ENCODE results near the gene DIO3. TPM values are rescaled to one million over a fixed set of nuclear protein-coding genes. Genes with fewer than 3 reads are reported as not detected.
A peak's percentile ranks its signal among the peaks of the same experiment; 100 is the strongest.

Gene DIO3
- not detected for total RNA-seq
- long read RNA-seq, result 0 reads

DNA sequence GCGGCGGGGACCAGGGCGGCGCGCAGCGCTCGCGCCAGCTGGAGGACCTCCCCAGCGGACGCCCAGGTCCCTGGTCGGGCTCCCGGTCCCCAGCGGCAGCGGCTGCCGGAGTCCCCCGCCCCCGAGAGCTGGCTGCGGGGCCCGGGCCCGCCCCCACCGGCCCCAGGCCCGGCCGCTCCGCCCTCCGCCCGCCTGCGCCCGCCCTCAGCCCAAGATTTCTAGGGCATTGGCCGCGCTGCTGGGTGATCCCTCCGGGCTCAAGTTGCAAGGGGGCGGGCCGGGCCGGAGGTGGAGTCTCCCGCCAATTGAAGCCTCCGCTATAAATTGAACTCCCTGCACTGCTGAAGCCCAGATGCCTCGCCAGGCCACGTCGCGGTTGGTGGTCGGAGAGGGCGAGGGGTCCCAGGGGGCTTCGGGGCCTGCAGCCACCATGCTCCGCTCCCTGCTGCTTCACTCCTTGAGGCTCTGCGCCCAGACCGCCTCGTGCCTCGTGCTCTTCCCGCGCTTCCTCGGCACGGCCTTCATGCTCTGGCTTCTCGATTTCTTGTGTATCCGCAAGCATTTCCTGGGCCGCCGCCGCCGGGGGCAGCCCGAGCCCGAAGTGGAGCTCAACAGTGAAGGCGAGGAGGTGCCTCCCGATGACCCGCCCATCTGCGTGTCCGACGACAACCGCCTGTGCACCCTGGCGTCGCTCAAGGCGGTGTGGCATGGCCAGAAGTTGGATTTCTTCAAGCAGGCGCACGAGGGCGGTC lies at the start of gene DIO3:
DIO3 (plus strand) TSS at position 351 of the 752 bp plus-strand sequence.
- H3K4me1 ChIP-seq, result peaks cover 25% of the 10 kb centered on the region
- H3K9me3 ChIP-seq (replicated peaks), result peaks cover 17% of the 10 kb centered on the region
- DNase-seq, result no peak
- no peak within 1 kb of the TSS for H3K27ac ChIP-seq (replicated peaks)
- H3K36me3 ChIP-seq, result no peaks in the 10 kb centered on the region
- intact Hi-C loops (cut with micrococcal nuclease), result no loop called here
- peak within 1 kb of the TSS; percentile 62 for H3K4me3 ChIP-seq
- H3K27me3 ChIP-seq (ENCODE audit: low read depth), result peaks cover 93% of the 10 kb centered on the region
- TF ChIP-seq CTCF (IDR thresholded peaks at IDR 0.05; ENCODE audit: borderline replicate concordance), result no peak

- intact Hi-C loops (cut with micrococcal nuclease), result no loop called here
- H3K9me3 ChIP-seq (replicated peaks), result peaks cover 6% of the 10 kb centered on the region
- H3K27ac ChIP-seq (replicated peaks), result no peak overlapping the region
- DNase-seq, result no peak
- no peaks in the 10 kb centered on the region for H3K27me3 ChIP-seq (ENCODE audit: low read depth)
- TF ChIP-seq CTCF (IDR thresholded peaks at IDR 0.05; ENCODE audit: borderline replicate concordance), result no peak
- no peaks in the 10 kb centered on the region for H3K36me3 ChIP-seq
- no peaks in the 10 kb centered on the region for H3K4me1 ChIP-seq
- H3K4me3 ChIP-seq, result no peak overlapping the region
Measured at GRCh38 chr14:101511620-101512375, 49.5 kb upstream of the DIO3 start.

DNA sequence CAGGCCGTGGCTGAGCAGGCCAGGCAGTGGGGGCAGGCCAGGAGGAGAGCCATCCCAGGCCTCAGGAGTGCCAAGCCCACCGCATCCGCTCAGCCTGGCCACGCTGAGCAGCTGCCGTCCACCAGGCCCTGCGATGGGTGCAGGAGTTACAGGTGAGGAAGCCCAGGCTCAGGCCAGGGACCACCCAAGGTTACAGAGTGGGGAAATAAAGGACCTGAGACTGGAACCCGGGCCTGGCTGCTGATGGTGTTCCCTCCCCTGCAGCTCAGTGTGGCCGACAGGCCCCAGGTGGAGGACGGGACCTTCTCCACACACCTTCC lies 49.0 kb upstream of the DIO3 start:
- H3K27ac ChIP-seq (replicated peaks), result no peak overlapping the region
- H3K27me3 ChIP-seq (ENCODE audit: low read depth), result no peaks in the 10 kb centered on the region
- H3K36me3 ChIP-seq, result no peaks in the 10 kb centered on the region
- H3K4me3 ChIP-seq, result no peak overlapping the region
- intact Hi-C loops (cut with micrococcal nuclease), result no loop called here
- TF ChIP-seq CTCF (IDR thresholded peaks at IDR 0.05; ENCODE audit: borderline replicate concordance), result no peak
- no peaks in the 10 kb centered on the region for H3K4me1 ChIP-seq
- DNase-seq, result no peak
- H3K9me3 ChIP-seq (replicated peaks), result peaks cover 6% of the 10 kb centered on the region

DNA sequence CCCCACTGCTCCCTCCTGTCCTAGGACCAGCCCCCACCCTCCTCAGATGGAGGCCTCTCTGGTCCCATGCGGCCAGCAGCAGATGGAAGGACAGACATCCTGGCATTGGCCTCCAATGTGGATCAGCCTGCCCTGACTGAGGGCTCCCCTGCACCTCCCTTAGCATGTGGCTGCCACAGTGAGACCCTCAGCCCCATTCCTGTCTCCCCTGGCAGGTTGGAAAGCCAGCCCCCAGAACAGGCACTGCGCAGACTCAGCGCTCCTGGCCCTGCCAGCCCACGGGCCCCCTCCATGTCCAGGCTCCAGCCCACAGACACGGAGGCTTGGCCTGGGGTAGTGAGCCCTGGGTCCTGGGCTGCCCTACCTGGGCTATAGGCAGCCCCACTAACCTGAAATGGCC lies 47.2 kb upstream of the DIO3 start:
- H3K4me3 ChIP-seq, result no peak overlapping the region
- no peaks in the 10 kb centered on the region for H3K4me1 ChIP-seq
- H3K9me3 ChIP-seq (replicated peaks), result peaks cover 6% of the 10 kb centered on the region
- no peak for TF ChIP-seq CTCF (IDR thresholded peaks at IDR 0.05; ENCODE audit: borderline replicate concordance)
- no peak for DNase-seq
- intact Hi-C loops (cut with micrococcal nuclease), result no loop called here
- no peak overlapping the region for H3K27ac ChIP-seq (replicated peaks)
- H3K27me3 ChIP-seq (ENCODE audit: low read depth), result no peaks in the 10 kb centered on the region
- H3K36me3 ChIP-seq, result no peaks in the 10 kb centered on the region

- H3K4me3 ChIP-seq, result no peak overlapping the region
- H3K4me1 ChIP-seq, result no peaks in the 10 kb centered on the region
- no peak for TF ChIP-seq CTCF (IDR thresholded peaks at IDR 0.05; ENCODE audit: borderline replicate concordance)
- H3K27ac ChIP-seq (replicated peaks), result no peak overlapping the region
- peaks cover 6% of the 10 kb centered on the region for H3K9me3 ChIP-seq (replicated peaks)
- peaks cover 1% of the 10 kb centered on the region for H3K27me3 ChIP-seq (ENCODE audit: low read depth)
- H3K36me3 ChIP-seq, result no peaks in the 10 kb centered on the region
- intact Hi-C loops (cut with micrococcal nuclease), result no loop called here
- no peak for DNase-seq
Measured at GRCh38 chr14:101516401-101516800, 44.9 kb upstream of the DIO3 start.

Data from left ventricle myocardium inferior (tissue), 1 donor.